G401 (cell line): ENCODE measurements around the gene GNAT2. TPM values are rescaled to one million over a fixed set of nuclear protein-coding genes. Genes with fewer than 3 reads are reported as not detected.

Experiments used
- DNase-seq: peaks from one replicate; pipeline ENCODE4 v3.0.0-alpha.2; 2015; ENCODE audit warnings: low spot score
- in situ Hi-C: cut with HindIII; loops from 2 replicates; pipeline ENCODE4 v1.10.0; 2016; ENCODE audit warnings: low sequenced_read_pairs, mixed read lengths
- total RNA-seq: library from RNA; depleted of rRNA; stranded (reverse); fragments of >200 nt; shearing (Covaris generic); gene quantifications from 2 replicates; pipeline ENCODE4 v1.2.3, GENCODE V29; 2014

Gene GNAT2
- total RNA-seq, 1 experiment from 2014 or later: not detected

- no peak for DNase-seq
- in situ Hi-C loops: no loop called here
Observed at GRCh38 chr1:109630081-109630897, 10.9 kb upstream of the GNAT2 start.

GRCh38 chr1:109629372-109630030, 10.1 kb upstream of the GNAT2 start:
- in situ Hi-C loops: no loop called here
- DNase-seq: no peak

GRCh38 chr1:109628540-109629321, 9.3 kb upstream of the GNAT2 start:
- no peak for DNase-seq
- in situ Hi-C loops: no loop called here

DNA sequence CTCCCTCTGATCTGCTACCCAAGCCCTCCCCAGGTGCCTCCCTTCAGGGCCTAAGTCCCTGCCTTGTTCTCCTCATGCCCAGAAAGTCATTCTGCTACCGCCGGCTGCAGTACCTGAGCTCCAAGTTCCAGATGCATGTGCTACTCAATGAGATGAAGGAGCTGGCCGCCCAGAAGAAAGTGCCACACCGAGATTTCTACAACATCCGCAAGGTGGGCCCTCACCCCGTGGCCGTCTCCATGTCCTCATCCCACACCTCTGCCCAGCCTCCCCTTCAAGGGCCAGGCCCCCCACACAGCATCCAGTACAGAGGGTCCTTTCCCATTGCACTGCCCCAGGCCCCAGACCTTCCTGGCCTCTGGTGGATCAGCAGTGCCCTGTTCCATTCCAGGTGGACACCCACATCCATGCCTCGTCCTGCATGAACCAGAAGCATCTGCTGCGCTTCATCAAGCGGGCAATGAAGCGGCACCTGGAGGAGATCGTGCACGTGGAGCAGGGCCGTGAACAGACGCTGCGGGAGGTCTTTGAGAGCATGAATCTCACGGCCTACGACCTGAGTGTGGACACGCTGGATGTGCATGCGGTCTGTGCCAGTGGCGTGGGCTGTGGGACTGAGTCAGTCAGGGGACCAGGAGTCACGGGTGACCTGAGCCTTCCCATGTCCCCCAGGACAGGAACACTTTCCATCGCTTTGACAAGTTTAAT, 8.4 kb upstream of the GNAT2 start:
- DNase-seq: no peak
- in situ Hi-C loops: no loop called here

GRCh38 chr1:109626682-109627408, 7.4 kb upstream of the GNAT2 start:
- in situ Hi-C loops: no loop called here
- DNase-seq: no peak

DNA sequence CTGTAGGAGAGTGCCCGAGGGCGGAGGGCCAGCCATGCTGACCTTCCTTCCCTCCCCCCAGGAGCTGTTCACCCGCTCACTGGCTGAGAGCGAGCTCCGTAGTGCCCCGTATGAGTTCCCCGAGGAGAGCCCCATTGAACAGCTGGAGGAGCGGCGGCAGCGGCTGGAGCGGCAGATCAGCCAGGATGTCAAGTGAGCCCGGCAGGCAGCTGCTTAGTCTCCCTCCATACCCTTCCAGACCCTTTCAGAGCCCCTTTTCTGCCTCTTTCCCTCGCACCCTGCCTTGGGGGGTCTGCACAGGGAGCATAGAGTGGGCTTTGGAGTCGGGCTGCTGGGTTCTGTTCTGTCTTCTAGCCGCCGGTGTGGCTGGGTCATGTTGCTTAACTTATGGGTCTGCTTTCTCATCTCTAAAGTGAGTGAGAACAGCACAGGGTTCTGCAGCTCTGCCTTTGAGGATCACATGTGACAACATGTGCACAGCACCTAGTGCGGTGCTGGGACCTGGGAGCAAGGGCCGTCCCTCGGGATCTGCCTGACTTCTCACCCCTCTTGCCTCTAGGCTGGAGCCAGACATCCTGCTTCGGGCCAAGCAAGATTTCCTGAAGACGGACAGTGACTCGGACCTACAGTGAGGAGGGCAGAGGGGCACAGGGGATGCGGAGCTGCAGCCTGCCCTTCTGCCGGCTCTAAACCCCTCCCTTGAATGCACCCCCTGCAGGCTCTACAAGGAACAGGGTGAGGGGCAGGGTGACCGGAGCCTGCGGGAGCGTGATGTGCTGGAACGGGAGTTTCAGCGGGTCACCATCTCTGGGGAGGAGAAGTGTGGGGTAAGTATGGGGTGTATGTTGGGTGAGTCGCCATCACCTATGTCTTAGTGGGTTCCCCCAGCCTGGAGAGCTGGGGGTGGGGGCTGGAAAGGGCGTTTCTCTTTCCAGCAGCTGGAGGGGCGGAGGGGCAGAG, 6.5 kb upstream of the GNAT2 start:
- DNase-seq: no peak
- in situ Hi-C loops: no loop called here

- no peak for DNase-seq
- in situ Hi-C loops: no loop called here
Observed at GRCh38 chr1:109625176-109625575, 5.8 kb upstream of the GNAT2 start.

DNA sequence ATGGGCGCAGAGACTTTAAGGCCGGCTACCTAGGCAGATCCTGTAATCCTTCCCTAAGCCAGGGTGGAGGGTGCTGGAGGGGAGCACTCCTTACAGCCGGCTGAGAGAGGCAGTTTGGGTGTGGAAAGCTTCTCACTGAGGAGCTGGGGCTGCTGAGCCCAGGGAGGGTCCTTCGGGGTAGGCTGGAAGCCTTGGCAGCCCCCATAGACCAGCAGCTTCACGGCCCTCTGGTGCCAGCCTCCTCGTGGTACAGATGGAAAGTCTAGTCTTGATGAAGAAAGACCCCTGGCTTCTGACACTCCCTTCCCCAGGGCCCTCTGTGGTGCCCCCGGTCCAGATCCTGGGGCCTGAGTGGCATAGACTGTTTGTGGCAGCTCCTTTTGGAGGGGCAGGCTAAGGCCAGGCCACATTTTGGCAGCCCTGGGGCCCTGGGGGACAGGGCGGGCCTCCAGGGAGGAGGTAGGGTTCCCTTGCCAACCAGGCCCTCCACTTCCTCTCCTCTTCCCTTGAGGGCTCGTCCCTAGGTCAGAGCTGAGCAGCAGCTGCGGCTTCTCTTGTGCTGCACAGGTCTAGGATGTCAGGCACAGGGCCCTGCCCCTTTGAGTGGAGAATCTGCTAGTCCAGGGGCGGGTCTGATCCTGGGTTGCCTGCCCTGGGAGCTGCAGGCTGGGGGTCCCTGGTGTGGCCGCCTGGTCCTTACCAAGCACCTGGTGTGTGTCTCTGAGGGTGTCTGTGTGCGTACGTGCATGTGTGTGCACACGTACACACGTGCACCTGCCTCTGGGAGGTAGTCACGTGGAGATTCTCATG, 5.0 kb upstream of the GNAT2 start:
- in situ Hi-C loops: no loop called here
- no peak for DNase-seq

DNA sequence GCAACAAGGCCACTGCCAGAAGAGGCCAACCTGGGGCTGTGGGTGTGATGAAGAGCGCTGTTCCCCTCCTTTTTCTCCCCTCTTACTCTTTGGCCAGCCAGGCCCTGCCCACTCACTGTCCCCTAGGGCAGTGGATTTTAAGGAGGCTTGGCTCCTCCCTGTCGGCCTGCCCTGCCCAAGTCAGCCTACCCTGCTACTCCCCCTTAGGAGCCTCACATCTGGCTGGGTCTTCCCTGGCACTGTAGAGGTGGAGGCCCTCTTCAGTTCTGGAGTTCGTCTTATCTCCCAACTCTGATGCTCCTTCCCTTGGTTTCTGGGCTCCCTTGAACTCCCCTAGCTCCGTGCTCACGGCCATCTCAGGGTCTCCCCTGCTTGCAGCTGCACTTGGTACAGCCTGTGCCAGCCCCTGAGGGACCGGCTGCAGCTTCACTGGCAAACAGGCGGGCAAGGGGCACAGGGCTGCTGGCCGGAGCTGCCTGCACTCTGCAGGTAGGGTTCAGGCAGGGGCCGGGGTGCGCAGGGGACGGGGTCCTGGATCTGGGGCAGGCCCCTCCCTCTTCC, 4.3 kb upstream of the GNAT2 start:
- DNase-seq: no peak
- in situ Hi-C loops: no loop called here

GRCh38 chr1:109622895-109623294, 3.5 kb upstream of the GNAT2 start:
- in situ Hi-C loops: no loop called here
- DNase-seq: no peak

DNA sequence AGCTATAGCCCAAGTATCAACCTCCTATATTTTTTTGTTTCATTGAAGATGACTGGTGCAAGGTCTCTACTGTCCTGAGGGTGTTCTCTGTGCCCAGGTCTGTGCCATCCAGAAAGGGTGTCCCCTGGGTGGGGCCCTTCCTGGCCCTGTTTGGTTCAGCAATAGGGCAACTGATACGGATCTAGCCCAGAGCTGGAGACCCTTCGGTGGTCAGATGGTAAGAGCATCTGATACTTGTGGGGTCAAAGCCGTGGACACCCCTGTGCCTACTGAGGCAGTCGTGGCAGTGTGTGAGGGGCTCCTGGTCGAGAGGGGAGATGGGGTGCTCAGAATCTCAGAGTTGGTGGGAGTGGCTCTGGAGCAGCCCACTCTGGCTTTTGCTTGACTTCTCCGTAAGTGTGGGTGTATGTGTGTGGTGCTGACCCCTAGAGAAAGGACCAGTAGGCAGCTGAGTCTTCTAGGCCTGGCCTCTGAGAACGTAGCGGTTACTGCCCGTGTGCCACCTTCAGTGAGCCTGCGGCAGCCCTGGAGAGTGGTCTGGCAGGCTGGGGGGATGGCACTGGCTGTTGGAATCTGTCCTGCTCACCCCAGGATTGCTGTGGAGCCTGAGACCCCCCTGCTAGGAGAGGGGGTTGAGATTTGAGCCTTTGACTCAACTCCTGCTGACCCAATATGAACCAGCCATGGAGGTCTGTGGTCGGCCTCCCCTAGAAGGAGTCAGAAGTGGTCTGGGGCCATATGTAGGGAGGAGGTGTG, 2.9 kb upstream of the GNAT2 start:
- in situ Hi-C loops: no loop called here
- DNase-seq: no peak

- peak; percentile 46 for DNase-seq
- in situ Hi-C loops: no loop called here
Observed at GRCh38 chr1:109621379-109622136, 2.1 kb upstream of the GNAT2 start.

- in situ Hi-C loops: no loop called here
- DNase-seq: peak; percentile 92
Observed at GRCh38 chr1:109620841-109621286, 1.4 kb upstream of the GNAT2 start.

DNA sequence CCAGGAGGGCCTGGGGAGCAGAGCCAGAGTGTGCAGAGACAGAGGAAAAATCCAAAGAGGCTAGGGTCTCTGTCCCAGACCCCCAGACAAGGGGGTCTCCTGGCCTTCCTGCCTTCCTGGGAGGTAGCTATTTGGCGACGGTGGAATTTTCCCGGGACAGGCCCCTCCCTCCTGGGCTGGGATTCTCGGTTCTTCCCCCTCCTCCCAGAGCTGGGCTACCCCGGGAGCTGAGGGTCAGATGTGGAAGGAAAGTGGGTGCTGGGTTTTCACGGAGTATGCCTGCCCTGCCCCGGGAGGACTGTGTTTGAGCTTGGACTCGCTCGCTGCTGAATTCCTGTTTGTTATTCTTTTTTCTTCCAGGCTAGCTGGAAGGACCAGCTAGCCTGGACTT, 980 bp upstream of the GNAT2 start:
- in situ Hi-C loops: no loop called here
- peak; percentile 57 for DNase-seq
